WERI-Rb-1 (cell line): Measurements from ENCODE around the gene NRXN2.

Experiments used
- DNase-seq: peaks from one replicate; pipeline ENCODE4 v3.0.0-alpha.2; 2020
- H3K27ac ChIP-seq: fragments of 250-450 bp; sonication (Bioruptor Pico); 2 replicates; pipeline ENCODE4 v1.5.1; 2020; ENCODE audit warnings: mild to moderate bottlenecking, moderate library complexity
- H3K27me3 ChIP-seq: fragments of 250-450 bp; sonication (Bioruptor Pico); 2 replicates; pipeline ENCODE4 v1.5.1; 2021; ENCODE audit warnings: mild to moderate bottlenecking, low read depth, moderate library complexity; ENCODE audit not compliant: insufficient read depth, severe bottlenecking
- H3K36me3 ChIP-seq: fragments of 250-450 bp; sonication (Bioruptor Pico); 2 replicates; pipeline ENCODE4 v1.5.1; 2020; ENCODE audit warnings: mild to moderate bottlenecking, moderate library complexity
- H3K4me3 ChIP-seq: 2 replicates; pipeline ENCODE4 v1.5.1; 2011; ENCODE audit warnings: low read depth, mild to moderate bottlenecking, control low read depth, low read length
- H3K9me3 ChIP-seq: fragments of 250-450 bp; sonication (Bioruptor Pico); 2 replicates; pipeline ENCODE4 v1.5.1; 2021; ENCODE audit warnings: mild to moderate bottlenecking, moderate library complexity; ENCODE audit not compliant: severe bottlenecking
- CTCF ChIP-seq: IDR thresholded peaks from 2 replicates; pipeline ENCODE4 v1.5.1; 2011; ENCODE audit warnings: low read depth, mild to moderate bottlenecking, control low read depth, inconsistent platforms, low read length

Gene NRXN2

GRCh38 chr11:64566042-64566914, 156.7 kb downstream of the NRXN2 start:
- Histone ChIP-seq H3K4me3 (peak overlapping the region; percentile 27; the same call in 1 of the 2 replicates), H3K27me3 (no peaks in the 10 kb centered on the region), H3K27ac (peak overlapping the region; percentile 23; the same call in 1 of the 2 replicates), H3K9me3 (no peaks in the 10 kb centered on the region), H3K36me3 (no peaks in the 10 kb centered on the region)
- TF ChIP-seq CTCF, result no peak
- DNase-seq, result peak; percentile 73

GRCh38 chr11:64564947-64565889, 157.8 kb downstream of the NRXN2 start:
- peak; percentile 72 for TF ChIP-seq CTCF
- Histone ChIP-seq H3K36me3 (no peaks in the 10 kb centered on the region), H3K27ac (no peak overlapping the region), H3K4me3 (no peak overlapping the region), H3K27me3 (no peaks in the 10 kb centered on the region), H3K9me3 (no peaks in the 10 kb centered on the region)
- peak; percentile 64 for DNase-seq

GRCh38 chr11:64564419-64564818, 158.6 kb downstream of the NRXN2 start:
- Histone ChIP-seq H3K9me3 (no peaks in the 10 kb centered on the region), H3K27me3 (no peaks in the 10 kb centered on the region), H3K27ac (no peak overlapping the region), H3K4me3 (no peak overlapping the region), H3K36me3 (no peaks in the 10 kb centered on the region)
- no peak for TF ChIP-seq CTCF
- DNase-seq, result no peak

- TF ChIP-seq CTCF, result no peak
- no peaks in the 10 kb centered on the region for H3K27me3 ChIP-seq
- no peaks in the 10 kb centered on the region for H3K9me3 ChIP-seq
- DNase-seq, result no peak
- no peak overlapping the region for H3K4me3 ChIP-seq
- H3K27ac ChIP-seq, result no peak overlapping the region
- H3K36me3 ChIP-seq, result no peaks in the 10 kb centered on the region
Measured at GRCh38 chr11:64563966-64564365, 159.0 kb downstream of the NRXN2 start.

GRCh38 chr11:64562723-64563351, 160.2 kb downstream of the NRXN2 start:
- H3K4me3 ChIP-seq, result no peak overlapping the region
- DNase-seq, result no peak

More at GRCh38 chr11:64562723-64563351, 160.2 kb downstream of the NRXN2 start:
- H3K9me3 ChIP-seq, result no peaks in the 10 kb centered on the region
- no peaks in the 10 kb centered on the region for H3K27me3 ChIP-seq
- no peak overlapping the region for H3K27ac ChIP-seq
- TF ChIP-seq CTCF, result no peak
- no peaks in the 10 kb centered on the region for H3K36me3 ChIP-seq
